Measurements from ENCODE around the gene LRRFIP2.
"Not testable (repeated sequence)": the region's sequence is repeated elsewhere in the genome, so short reads cannot be mapped to it uniquely, and the experiment has no call there.

The LRRFIP2 gene

GRCh38 chr3:37190667-37191066 lies 16.3 kb upstream of the LRRFIP2 start:
- no peak for DNase-seq (ENCODE audit: low read depth in 2 of 2)

GRCh38 chr3:37189109-37189508 lies 14.7 kb upstream of the LRRFIP2 start:
- DNase-seq (ENCODE audit: low read depth in 2 of 2): no peak

- DNase-seq (ENCODE audit: low read depth in 2 of 2): no peak
Measured at GRCh38 chr3:37183976-37184375, 9.6 kb upstream of the LRRFIP2 start.

- peak; percentile 87 to 90 for DNase-seq (ENCODE audit: low read depth in 2 of 2)
Measured at GRCh38 chr3:37183375-37183831, 9.0 kb upstream of the LRRFIP2 start.

- DNase-seq (ENCODE audit: low read depth in 2 of 2): no peak
Measured at GRCh38 chr3:37182816-37183215, 8.4 kb upstream of the LRRFIP2 start.

GRCh38 chr3:37181756-37182155 lies 7.4 kb upstream of the LRRFIP2 start:
- DNase-seq (ENCODE audit: low read depth in 2 of 2): no peak

- no peak for DNase-seq (ENCODE audit: low read depth in 2 of 2)
Measured at GRCh38 chr3:37179144-37179967, 5.0 kb upstream of the LRRFIP2 start.

- DNase-seq (ENCODE audit: low read depth in 2 of 2): no peak
Measured at GRCh38 chr3:37173806-37174205, 576 bp downstream of the LRRFIP2 start.

- DNase-seq (ENCODE audit: low read depth in 2 of 2): no peak
Measured at GRCh38 chr3:37171144-37171543, 3.2 kb downstream of the LRRFIP2 start.

GRCh38 chr3:37170513-37170912 lies 3.9 kb downstream of the LRRFIP2 start:
- DNase-seq (ENCODE audit: low read depth in 2 of 2): no peak

GRCh38 chr3:37170060-37170459 lies 4.3 kb downstream of the LRRFIP2 start:
- DNase-seq (ENCODE audit: low read depth in 2 of 2): no peak

GRCh38 chr3:37168896-37169295 lies 5.5 kb downstream of the LRRFIP2 start:
- no peak for DNase-seq (ENCODE audit: low read depth in 2 of 2)

GRCh38 chr3:37163262-37164015 lies 10.9 kb downstream of the LRRFIP2 start:
- peak; percentile 88 for DNase-seq (ENCODE audit: low read depth in 2 of 2)

- no peak for DNase-seq (ENCODE audit: low read depth in 2 of 2)
Measured at GRCh38 chr3:37162501-37163245, 11.7 kb downstream of the LRRFIP2 start.

- DNase-seq (ENCODE audit: low read depth in 2 of 2): peak in 1 of 2 experiments; percentile 31
Measured at GRCh38 chr3:37161351-37161750, 13.0 kb downstream of the LRRFIP2 start.

GRCh38 chr3:37155782-37156181 lies 18.6 kb downstream of the LRRFIP2 start:
- DNase-seq (ENCODE audit: low read depth in 2 of 2): no peak

- no peak for DNase-seq (ENCODE audit: low read depth in 2 of 2)
Measured at GRCh38 chr3:37154668-37155314, 19.6 kb downstream of the LRRFIP2 start.

GRCh38 chr3:37150621-37151020 lies 23.8 kb downstream of the LRRFIP2 start:
- no peak for DNase-seq (ENCODE audit: low read depth in 2 of 2)

GRCh38 chr3:37149257-37149656 lies 25.1 kb downstream of the LRRFIP2 start:
- no peak for DNase-seq (ENCODE audit: low read depth in 2 of 2)

GRCh38 chr3:37148208-37148607 lies 26.2 kb downstream of the LRRFIP2 start:
- no peak for DNase-seq (ENCODE audit: low read depth in 2 of 2)

GRCh38 chr3:37147666-37148065 lies 26.7 kb downstream of the LRRFIP2 start:
- DNase-seq (ENCODE audit: low read depth in 2 of 2): no peak

- DNase-seq (ENCODE audit: low read depth in 2 of 2): not testable (repeated sequence)
Measured at GRCh38 chr3:37146927-37147326, 27.5 kb downstream of the LRRFIP2 start.

All from fibroblast of skin of left biceps (primary cell).